Hepatic stellate cell (primary cell): ENCODE data around the gene CTDSPL.

Experiments
- DNase-seq: peaks from one replicate; pipeline ENCODE4 v3.0.0; 2011; ENCODE audit warnings: low spot score

CTDSPL gene

DNA sequence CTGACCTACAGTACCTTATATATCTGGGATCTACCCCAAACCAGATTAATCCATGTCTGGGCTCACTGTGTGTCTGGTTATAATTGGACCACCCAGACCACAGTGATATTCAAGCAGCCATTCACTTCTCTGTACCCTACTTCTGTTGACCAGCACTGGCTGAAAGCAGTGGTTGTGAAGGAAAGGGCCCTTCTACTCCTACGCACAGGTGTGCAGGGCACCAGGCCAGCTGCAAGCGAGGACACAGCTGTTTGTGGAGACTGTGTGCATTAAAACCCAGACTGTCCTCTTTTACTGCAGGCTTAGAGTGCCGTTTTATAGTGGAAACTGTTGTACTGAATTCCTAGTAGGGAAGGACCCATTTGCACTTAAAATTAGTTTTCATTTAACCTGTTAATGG, 29.5 kb downstream of the CTDSPL start:
- no peak for DNase-seq

DNA sequence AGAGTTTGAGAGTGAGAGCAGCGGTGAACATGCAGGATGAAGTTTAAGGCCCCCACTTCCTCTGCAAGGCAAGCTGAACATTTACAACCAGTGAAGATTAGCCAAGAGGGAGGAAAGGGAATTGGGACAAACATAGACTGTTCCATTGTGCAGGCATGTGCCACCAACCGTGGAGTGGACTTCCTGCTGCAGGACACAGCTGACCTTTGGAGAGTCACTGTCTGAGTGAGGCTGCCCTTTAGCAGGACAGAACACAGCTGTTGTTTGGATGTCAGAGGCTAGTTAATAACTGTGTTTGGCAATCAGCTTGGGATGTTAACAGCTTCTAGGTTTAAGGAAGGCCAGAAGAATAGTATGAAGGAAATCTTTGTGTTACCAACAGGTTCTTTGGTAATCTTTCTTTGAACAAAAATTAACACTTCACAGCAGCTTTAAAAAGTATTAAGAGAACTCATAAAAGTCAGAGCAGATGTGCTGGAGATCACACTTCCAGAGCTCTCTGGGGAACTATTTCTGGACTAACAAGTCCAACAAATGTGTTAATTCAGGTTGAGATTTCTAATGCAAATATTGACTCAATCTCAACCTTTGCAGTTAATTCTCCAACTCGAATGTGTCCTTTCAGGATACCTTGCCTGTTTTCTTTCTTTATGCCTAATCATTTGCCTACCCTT, 31.4 kb downstream of the CTDSPL start:
- peak; percentile 10 for DNase-seq

DNA sequence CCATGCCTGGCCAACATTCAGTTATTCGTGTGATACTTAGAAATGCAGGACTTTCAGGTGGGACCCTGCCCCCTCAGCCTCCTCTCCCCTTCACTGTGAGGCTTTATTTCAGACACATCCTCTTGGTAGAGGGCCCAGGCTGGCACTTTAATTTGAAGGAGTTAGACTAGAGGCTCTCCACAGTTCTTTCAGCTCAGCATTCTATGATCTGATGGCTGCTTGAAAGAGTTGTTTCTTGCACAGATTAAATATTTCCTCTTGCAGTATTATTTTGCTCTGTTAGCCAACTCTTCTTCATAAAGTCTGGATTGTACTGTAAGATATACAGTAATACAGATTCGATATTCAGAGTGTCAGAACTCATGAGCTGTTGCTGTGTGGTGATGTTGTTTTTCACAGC, 35.1 kb downstream of the CTDSPL start:
- DNase-seq: no peak

DNA sequence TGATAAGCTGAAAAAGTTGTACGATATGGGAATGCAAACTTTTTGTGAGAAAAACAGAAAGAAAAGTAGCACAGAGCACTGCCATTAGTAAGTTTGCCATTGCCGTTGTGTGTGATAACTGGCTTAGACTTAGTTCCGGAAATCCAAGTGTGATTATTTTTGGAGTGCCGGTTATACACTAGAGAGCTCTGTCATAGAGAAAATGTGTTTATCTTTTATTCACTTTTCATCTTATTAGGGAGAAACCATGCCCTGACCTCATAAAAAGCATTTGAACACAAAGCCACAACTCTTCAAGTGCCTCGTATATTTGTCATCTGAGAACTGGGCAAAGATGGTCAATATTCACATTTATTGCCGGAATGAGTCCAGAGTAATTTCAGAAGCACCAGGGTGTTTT, 36.1 kb downstream of the CTDSPL start:
- no peak for DNase-seq

DNA sequence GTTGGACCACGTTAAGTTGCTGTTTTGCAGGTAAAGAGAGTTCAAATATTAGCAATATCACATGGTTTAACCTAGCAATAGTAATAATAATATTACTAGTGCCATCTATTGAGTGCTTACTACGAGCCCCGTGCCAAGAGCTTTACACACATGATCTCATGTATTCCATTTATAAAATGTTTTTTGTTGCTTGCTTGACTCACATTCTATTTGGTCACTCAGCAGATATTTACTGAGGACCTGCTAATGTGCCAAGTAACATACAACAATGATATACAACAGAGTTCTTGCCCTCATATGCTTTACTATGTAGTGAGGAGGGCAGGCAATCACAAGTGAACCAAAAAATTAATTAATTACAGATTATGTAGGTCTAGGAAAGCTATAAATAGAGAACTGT, 36.7 kb downstream of the CTDSPL start:
- no peak for DNase-seq

DNA sequence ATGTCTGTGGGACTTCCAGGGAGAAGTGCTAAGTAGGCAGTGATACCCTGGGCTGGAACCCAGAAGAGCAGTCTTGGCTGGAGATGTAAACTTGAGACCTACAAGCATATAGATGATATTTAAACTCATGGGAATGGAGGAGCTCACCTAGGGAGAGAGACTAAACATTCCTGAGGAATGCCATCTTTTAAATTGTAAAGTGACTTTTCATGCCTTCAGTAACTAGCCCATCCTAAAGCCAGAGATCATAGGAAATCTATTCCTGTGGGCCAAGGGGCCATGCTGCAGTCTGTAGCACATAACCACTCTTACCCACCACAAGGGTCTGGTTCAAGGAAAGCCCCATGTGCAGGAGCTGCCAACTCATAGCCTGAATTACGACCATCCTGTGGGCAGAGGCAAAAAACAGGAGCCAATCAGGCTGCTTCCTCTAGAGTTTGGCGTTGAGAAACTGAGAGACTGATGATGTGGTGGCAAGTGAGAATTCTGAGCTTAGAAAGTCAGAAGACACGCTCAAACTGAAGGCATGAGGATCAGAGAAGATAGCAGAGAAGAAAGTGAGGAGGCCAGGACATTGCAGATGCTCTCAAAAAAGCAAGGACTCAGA, 37.5 kb downstream of the CTDSPL start:
- no peak for DNase-seq

DNA sequence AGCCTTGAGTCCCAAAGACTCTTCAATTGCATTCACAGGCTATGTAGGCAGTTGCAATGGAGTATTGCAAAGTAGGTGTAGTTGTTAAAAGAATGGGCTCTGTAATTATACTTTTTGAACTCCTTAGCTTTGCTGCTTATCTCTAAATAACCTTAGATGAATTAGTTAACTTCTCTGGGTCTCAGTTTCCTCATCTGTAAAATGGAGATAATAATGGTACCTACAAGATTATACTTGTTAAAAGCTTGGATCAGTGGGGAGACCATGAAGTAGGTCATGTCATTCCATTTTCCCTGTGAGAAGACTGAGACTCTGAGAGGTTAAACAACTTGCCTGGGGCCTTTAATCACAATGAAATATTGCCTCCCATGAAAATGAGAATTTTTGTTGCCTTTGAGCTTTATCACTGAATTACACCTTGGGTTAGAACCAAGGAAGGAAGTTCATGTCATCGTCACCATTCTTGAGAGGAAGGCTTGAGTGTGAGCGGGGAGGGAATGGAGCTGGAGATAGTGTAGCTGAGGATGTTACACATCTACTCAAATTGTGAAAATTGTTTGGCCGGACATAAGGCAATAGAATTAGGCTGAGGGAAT, 38.1 kb downstream of the CTDSPL start:
- DNase-seq: no peak

DNA sequence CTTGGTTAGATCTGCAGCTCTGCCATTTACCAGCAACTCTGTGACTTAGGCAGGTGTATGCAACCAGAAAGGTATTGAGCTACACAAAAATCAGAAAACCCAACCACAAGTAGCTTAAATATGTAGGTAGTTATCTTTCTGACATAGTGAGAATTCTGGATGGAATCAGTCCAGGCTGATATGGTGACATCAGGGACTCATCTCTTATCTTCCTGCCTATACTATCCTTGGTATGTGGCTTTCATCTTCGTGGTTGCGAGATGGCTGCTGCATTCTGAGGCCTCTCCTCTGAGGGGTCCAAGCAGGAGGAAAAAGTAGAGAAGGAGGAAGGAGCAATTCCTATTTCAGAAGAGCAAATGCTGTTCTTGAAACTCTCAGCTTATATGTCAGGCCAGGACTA, 40.0 kb downstream of the CTDSPL start:
- DNase-seq: no peak

DNA sequence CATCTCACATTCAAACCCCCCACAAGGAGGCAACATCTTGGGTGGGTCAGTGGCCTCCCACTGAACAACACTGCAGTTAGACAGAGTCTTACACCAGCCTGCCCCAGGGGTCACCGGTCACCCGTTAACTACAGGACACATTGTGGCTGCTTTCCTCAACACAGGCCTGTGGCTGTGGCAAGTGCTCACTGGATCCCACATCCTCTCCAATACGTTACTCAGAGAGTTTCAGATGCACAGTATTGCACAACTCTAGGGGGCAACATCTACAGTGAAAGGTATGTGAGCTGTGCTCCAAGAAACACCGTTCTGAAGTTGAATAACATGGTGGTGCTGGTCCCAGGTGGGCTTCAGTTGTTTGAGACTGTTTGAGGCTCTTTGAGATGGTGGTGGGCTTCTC, 41.0 kb downstream of the CTDSPL start:
- no peak for DNase-seq

DNA sequence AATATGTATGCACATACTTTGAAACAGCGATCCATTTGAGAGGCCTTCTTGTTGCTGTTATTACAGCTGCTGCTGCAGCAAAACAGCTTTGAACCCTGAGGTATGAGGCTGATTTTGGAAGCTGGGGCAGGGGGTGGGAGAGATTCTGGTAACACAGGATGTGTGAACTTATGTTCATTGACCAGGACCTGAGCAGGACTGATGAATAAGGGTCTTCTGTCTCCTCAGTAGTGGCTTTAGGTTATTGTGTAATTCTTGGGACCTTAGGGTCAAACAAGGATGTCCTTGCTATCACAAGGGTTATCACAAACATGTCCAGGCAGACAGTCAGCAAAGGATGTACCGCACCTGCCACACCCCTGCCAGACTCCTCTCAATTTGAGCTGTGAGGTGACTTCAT, 41.6 kb downstream of the CTDSPL start:
- no peak for DNase-seq

DNA sequence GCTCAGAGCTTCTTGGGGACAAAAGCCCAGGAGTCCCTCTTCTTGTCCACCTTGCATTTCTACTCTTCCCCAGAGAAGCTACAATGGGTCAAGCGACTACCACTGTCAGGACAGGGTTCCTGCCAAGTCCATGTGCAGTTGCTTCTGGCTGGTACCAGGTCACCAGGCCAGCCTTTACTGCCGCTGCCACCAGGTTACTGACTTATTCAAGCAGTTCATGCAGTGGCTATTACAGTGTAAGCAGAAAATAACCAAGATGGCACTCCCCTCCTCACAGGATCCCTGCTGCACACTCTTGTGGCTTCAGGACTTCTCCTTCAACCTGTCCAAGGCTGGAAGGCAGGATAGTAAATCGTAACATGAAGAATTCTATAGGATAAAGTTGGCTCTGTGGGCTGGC, 42.1 kb downstream of the CTDSPL start:
- no peak for DNase-seq

DNA sequence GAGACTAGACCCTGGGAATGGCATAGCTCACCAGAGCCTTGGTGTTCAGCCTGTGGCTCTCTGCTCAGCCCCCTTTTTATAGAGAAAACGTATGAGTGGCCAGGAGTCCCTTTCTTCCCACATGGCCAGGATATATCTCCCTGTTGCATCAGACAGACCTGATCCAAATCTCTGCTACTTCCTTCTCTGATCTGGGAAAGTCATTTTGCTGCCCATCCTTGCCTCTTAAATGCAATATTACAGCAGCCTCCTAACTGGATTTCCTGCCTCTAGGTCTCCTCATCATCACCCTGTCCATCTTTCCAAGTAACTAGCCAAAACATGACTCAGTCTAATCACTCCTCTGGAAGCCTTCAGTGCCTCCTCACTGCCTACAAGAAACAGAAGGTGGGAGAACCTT, 42.9 kb downstream of the CTDSPL start:
- no peak for DNase-seq

DNA sequence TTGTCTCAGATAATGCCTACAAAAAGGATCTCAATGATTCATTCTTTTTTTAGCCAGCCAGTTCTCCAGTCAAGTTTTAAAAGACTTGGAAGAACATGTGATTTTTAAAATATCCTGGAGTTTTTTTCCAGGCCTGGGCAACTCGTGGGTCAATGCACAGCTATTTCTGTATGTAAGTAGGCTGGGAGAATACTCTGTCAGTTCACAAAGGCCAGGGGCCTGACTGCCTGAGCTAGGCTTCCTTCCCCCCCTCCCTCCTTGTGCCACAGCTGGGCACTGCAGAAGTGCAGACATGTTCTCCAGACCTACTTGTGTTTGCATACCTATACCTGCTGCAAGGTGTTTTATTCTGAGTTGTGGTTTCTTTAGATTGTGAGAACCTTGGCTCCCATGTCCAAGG, 43.7 kb downstream of the CTDSPL start:
- no peak for DNase-seq

DNA sequence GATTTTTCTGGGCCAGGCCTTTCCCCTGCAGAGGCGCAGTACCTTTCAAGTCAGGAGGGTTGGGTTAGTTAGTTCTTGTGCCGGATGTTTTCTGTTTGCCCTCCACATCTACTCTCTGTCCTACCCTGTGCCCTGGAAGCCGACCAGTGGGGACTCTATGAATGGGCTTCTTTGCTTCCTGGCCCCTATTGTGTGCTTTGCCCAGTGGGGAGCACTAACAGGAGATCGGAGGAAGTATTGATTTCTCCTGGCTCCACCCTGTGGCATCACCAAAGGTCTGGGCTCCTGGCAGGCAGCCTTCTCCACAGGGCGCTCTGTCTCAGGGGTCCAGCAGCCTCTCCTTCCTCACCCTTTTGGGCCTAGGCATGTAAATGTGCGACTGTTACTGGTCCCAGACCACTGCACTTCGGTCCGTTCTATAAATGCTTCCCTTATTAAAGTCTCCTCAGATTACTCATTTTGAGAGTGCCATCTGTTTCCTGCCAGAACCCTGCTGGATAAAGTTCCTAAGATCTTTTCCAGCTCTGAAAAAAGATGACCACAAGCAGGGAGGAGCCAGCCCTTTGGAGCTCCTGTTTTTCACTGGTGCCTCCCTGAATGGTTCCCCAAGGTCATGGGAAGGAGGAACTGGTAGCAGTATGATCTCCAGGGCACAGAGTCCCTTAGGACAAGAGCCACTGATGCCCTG, 44.5 kb downstream of the CTDSPL start:
- DNase-seq: peak; percentile 44

DNA sequence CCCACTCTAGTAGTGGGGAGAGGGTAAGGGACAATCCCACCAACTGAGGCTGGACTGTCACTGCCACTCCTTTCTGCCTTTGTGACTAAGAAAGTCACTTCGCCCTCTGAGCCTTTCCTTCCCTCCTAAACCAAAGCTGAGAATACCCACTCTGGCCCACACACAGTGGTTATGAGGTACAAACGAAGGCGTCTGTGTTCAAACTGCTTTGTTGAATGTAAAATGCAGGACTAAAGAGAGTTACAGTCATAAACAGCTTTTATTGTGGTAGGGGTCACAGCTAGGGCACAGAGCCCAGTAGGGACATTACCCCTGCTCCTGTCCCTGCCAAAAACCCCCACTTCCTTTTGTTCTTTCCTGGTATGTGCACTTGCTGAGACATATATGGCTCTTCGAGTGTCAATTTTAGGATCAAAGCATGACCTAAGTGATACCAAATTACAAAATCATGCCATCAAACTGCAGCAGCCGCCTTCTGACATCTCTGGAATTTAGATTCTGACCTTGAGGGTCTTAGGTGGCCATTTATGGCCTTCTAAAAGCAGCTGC, 45.1 kb downstream of the CTDSPL start:
- DNase-seq: no peak

DNA sequence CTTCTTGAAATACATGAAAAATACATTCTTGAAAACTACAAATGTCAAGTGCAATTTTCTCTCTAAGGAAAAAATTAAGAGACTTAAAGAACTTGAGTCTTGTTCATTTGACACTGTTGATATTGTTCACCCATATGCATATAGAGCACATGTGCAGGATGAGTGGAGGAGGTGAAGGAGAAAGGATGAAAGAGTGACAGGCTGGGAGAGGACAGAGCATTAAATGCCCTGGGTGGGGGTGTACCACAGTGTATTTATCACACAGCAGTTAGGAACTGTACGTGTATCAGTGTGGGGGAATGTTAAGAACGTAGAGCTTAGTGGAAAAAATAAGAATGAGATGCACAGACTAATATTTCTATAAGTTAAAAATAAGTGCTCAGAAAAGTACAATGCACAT, 45.7 kb downstream of the CTDSPL start:
- DNase-seq: no peak

DNA sequence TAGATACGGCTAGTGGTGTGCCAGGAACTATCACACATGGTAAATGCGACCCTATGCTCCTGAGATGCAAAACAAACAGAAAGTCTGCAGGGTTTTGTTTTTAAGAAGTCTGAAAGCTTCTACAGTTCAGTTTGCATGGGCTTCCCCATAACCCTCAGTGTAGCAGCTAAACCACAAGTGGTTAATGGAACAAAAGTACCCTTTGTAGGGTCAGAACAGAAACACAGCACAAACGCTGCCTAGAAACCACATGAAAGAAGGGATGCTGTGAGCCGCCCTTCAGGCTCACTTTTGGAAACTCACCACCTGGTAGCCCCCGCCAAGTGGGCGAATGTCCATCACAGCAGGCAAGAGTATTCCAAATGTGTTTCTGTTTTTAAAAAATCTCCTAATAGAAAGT, 46.2 kb downstream of the CTDSPL start:
- DNase-seq: no peak

DNA sequence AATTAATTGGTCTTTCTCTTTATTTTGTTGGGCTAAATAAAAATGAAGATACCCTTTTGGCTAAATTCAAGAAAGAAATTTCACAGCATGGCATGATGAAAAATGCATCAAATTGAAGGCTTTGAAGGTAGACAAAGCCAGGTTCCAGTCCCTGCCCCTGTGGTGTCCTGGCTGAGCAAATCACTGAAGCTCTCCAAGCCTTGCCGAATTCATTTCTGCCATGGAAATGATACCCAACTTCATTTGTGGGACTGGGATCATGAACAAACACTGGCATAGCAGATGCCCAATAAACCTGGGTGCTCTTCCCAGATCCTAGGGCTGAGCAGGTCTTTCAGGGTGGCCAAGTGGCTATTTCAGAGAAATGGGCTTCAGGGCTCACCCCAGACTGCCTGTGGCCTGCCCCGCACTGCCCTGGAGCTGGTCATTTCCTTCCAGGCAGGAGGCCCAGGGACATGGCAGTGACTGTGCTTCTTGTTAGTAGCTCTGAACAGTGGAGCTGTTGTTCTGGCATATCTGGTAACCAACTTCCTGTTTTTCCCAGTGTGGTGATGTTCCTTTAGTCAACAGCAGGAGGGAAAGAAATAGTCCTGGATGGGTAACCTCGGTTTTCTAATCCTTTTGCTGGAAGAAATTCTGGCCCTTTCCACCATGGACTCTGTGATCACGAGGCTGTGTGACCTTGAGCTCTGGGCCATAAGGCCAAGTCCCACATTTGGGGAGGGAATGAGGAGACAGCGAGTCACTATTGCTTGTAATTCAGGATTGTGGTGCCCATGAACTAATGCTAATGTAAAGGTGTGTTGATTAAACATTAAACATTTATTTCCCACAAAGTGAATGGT, 47.6 kb downstream of the CTDSPL start:
- DNase-seq: no peak

DNA sequence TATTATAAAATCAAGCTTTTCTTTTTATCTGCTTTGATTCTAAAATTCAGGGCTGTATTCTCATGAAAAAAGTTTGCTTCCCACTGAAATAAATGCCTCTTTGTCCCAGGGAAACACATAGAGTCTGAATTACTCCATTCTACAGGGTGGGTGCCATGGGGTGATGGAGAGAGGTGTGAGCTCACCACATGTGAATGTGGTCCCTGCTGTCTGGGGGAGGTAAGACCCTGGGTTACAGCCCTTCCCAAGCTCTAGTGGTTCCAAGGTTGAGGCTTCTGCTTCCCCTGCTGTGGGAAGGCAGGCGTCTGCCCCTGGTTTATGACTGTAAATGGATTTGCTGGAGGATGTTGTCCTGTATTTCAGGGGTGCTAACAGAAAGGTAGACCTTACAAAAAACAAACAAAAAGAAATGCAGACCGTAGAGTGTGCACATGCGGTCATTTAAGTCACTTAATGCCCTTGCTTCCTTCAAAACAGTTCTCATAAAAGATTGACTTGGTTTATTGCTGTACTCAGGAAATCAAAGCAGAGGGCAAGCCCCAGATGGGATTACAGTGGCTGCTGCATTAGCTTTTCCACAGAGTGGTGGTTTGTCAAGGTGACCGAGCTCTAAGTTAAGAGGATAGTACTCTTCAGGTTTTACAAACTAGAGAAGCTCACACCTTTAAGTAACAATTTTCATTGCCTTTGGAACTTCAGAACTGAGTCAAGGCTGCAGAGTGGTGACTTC, 49.2 kb downstream of the CTDSPL start:
- no peak for DNase-seq

DNA sequence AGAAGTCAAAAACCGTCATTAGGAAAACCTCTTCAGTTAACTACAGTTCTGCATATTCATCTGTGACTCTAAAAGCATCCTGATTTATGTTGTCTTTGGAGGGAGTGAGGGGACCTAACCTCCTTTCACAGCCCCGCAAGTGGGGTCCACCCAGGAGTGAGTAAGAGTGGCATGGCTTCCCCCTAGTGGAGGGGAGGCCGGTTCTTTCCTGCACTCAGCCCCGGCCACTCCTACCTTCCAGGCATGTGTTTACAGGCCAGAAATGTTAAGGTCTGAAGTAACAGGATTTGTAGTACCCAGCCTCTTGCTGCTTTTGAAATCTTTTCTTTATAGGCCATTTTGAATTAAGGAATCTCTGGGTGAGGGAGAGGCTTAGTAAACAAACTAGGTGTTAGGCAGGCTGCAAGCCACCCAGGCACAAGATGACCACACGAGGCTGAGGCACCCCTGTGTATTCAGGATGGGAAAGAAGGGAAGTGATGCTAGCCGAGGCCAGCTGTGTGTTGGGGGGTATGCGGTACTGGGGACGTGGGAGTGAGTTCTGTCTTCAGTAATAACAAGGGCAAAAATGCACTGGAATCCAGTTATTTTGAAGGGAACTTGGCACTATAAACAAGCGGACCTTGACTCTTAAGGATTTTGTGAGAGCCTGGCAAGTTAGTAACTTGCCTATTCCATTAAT, 50.5 kb downstream of the CTDSPL start:
- no peak for DNase-seq

DNA sequence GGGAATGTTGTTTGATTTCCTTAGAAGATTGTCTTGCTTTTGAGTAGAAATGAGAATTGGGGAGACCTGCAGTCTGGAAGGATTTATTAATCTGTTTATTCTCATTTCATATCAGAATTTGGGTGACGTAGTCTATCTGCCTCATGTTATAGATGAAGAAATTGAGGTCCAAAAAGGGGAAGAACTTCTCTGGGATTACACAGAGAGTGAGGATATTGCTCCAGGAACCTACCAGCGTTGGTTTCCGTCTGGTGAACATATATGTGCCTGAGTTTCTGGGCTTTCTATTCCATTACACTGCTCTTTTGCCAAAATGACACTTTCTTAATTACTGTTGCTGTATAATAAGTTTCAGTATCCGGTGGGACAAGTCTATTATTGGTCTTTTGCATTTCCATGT, 51.8 kb downstream of the CTDSPL start:
- DNase-seq: no peak
